ENCODE results near the gene MESP2.

MESP2 gene

DNA sequence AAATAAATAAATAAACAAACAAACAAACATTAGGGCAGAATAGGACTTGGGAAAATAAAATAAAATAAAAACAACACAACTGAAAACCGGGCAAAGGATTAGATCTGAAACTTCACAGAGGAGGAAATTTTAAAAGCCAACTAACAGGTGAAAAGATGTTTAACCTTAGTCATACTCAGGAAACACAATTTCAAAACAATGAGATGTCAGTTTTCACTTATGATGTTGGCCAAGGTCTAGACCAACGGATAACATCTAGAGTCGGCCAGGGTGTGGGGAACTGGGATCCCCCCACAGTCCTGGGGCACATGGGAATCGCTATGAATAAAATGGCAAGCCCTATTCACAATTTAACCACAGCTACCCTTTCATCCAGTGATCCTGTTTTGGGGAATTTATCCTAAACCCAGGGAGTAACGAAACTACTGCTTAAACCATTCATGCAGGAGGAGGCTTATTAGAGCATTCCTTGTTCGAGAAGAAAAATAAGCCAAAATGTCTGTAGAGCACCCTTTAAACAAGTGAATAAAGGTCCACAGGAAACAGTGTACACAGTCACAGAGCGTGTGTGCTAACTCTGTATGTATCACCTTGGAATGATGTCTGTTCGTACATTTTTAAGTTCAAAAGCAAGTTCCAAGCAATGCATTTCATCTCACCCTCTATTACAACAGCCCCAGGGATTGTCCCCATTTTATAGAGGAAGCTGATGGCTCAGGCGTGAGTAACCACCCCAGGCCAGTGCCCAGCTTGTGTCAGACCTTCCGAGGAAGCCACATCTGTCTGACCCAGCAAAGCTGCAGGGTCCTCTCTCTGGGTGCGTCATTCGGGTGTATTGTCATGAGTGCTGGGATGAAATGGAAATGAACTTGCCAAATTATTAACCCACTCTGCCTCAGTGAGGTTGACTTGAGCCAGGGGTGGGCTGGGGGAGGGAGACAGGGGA is 44.8 kb downstream of the MESP2 start:
- no peak for DNase-seq

- no peak for DNase-seq
Observed at GRCh38 chr15:89822026-89822425, 45.9 kb downstream of the MESP2 start.

- DNase-seq = no peak
Observed at GRCh38 chr15:89822611-89822950, 46.4 kb downstream of the MESP2 start.

GRCh38 chr15:89822951-89823711 is 47.0 kb downstream of the MESP2 start:
- DNase-seq = no peak

- DNase-seq = no peak
Observed at GRCh38 chr15:89823836-89824606, 47.9 kb downstream of the MESP2 start.

- no peak for DNase-seq
Observed at GRCh38 chr15:89824607-89824867, 48.4 kb downstream of the MESP2 start.

- no peak for DNase-seq
Observed at GRCh38 chr15:89825271-89825940, 49.3 kb downstream of the MESP2 start.

DNA sequence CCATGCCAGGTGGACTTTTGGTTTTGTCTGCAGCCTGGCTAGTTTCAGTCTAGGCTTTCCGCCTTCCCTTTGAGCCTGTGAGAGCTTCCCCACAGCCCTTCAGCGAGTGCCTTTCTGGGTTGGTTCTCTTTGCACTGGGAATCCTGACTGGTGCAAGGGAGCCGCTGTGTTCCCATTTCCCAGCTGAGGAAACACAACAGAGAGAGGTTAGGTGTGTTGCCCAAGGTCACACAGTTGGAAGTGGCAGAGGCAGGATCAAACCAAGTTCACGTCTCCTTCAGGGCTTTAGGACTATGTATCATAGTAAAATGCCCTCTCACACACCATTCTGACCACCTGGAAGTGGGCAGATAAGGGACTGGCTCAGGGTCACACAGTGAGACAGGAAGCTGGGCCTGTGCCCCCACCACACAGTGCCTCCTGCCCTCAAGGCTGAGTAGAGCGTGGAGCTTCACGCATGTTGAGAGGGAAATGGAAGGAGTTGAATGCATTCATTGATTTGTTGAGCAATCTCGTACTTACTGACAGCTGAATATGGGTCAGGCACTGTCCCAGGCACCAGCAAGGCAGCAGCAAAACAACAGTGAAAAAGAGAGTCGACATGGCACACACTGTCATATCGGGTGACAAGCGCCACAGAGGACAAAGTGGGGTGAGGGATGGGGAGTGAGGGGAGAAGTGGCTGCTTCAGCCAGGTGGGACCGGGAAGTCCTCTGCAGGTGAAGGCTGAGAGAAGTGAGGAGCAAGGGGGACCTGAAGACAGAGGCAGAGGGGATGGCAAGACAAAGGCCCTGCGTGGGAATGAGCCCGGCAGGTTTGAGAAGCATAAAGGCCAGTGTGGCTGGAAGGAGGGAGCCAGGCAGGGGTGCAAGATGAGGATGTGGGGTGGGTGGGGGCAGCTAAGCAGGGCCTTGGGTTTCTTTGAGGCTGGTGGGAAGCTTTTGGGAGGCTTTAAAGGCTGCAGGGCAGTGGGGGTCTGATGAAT is 50.8 kb downstream of the MESP2 start:
- no peak for DNase-seq

DNA sequence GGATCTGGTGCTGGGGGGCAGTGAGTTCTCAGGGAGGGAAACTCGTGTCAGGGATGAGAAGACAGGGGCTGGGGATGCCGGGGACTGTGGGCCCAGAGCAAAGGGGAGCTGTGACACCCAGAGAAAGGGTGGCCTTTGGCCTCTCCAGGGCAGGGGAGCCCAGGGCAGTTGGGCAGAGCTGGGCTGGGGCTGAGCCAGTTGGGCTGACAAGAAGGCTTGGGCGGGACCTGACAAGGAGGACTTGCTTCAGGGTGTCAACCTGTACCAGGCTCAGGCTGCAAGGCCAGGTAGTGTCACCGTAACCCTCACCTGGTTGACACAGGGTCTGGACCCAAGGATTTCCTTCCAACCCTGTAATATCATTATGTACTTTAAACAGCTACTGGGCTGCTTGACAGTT is 51.7 kb downstream of the MESP2 start:
- no peak for DNase-seq
